CD1c-positive myeloid dendritic cell (primary cell): ENCODE results near the gene ACAA2.

Experiments used
- DNase-seq: peaks from one replicate; pipeline ENCODE4 v3.0.0-alpha.2; 2016; ENCODE audit errors: extremely low spot score

Gene ACAA2

GRCh38 chr18:49766646-49767045 is 46.7 kb downstream of the ACAA2 start:
- no peak for DNase-seq

GRCh38 chr18:49764032-49764431 is 49.3 kb downstream of the ACAA2 start:
- no peak for DNase-seq

GRCh38 chr18:49763590-49763989 is 49.7 kb downstream of the ACAA2 start:
- DNase-seq: no peak

GRCh38 chr18:49762191-49763077 is 50.9 kb downstream of the ACAA2 start:
- no peak for DNase-seq

GRCh38 chr18:49761771-49762170 is 51.6 kb downstream of the ACAA2 start:
- no peak for DNase-seq

- DNase-seq: no peak
These were observed 55.1 kb downstream of the ACAA2 start for GRCh38 chr18:49758263-49758610.

- no peak for DNase-seq
These were observed 55.6 kb downstream of the ACAA2 start for GRCh38 chr18:49757513-49758262.

- no peak for DNase-seq
These were observed 56.5 kb downstream of the ACAA2 start for GRCh38 chr18:49756671-49757362.

- DNase-seq: no peak
These were observed 57.2 kb downstream of the ACAA2 start for GRCh38 chr18:49756135-49756534.

GRCh38 chr18:49755489-49755888 is 57.8 kb downstream of the ACAA2 start:
- no peak for DNase-seq

- no peak for DNase-seq
These were observed 58.5 kb downstream of the ACAA2 start for GRCh38 chr18:49754866-49755265.

- DNase-seq: no peak
These were observed 59.7 kb downstream of the ACAA2 start for GRCh38 chr18:49753643-49754042.

- DNase-seq: no peak
These were observed 61.3 kb downstream of the ACAA2 start for GRCh38 chr18:49752095-49752457.

- no peak for DNase-seq
These were observed 61.8 kb downstream of the ACAA2 start for GRCh38 chr18:49751427-49752094.

- DNase-seq: no peak
These were observed 63.8 kb downstream of the ACAA2 start for GRCh38 chr18:49749563-49749962.

GRCh38 chr18:49747876-49748275 is 65.5 kb downstream of the ACAA2 start:
- DNase-seq: no peak

- DNase-seq: no peak
These were observed 68.0 kb downstream of the ACAA2 start for GRCh38 chr18:49745045-49746014.

GRCh38 chr18:49744376-49745008 is 68.8 kb downstream of the ACAA2 start:
- DNase-seq: no peak

- DNase-seq: no peak
These were observed 70.2 kb downstream of the ACAA2 start for GRCh38 chr18:49743117-49743567.
